HG03108 (cell line): ENCODE measurements around the gene SMAD7.
"Not testable (repeated sequence)": the region's sequence is repeated elsewhere in the genome, so short reads cannot be mapped to it uniquely, and the experiment has no call there.

Experiments used
- ATAC-seq: cut with Tn5 transposase; IDR thresholded peaks from one replicate; pipeline ENCODE4 v1.9.1; 2021; ENCODE audit warnings: moderate library complexity; ENCODE audit not compliant: unreplicated experiment

The SMAD7 gene

DNA sequence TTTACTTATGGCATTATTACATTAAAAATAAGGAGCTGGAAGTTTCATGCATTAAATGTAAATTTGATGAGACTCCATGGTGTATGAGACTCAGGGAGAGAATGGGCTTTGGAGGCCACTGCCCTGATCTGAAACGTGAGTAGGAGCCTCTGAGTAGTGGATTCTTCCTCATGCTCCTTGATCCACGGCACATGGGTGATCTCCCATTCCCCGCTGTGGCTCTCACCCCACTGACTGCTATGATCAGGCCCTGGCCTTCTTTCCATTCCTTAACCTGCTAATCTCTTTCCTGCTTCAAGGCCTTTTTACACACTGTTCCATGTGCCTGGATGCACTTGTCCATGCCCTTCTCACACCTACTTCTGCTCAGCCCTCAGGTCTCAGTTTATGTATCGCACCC is 68.4 kb downstream of the SMAD7 start:
- no peak for ATAC-seq

DNA sequence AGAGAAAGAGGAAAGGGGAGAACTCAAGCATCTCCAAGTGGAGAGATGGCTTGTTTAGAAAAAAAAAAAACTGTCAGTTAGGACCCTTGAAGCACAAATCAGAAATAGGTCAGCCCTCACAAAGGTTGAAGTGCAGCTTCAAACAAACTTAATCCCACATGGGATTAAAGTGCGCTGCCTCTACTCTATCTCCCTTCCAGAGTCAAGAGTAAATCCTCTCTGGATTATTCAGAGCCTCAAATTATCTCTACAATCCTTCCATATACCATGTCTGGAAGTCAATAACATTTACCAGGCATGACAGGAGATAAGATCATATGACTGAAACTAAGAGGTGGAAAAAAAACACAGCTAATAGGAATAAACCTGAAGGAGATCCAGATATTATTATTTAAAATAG is 69.8 kb downstream of the SMAD7 start:
- ATAC-seq, result no peak

DNA sequence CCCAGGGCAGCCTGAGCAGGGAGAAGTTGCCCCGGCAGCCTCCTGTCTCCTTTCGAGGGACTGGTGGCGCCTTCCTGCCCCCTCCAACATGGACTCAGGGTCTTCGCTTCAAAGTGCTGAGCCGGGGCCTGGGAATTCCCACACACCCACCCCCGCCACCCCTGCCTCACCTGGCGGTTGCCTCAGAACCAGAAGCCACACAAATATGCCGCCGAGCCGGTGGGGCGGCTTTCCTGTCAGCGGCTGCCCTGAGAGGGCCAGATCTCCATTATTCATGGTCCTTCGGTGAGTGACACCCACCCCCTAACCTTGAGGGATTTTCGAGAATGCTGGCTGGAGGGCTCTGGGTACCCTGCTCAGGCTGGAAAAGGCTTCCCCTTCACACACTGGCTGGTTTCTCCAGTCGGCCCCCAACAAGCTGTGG is 71.7 kb downstream of the SMAD7 start:
- no peak for ATAC-seq

DNA sequence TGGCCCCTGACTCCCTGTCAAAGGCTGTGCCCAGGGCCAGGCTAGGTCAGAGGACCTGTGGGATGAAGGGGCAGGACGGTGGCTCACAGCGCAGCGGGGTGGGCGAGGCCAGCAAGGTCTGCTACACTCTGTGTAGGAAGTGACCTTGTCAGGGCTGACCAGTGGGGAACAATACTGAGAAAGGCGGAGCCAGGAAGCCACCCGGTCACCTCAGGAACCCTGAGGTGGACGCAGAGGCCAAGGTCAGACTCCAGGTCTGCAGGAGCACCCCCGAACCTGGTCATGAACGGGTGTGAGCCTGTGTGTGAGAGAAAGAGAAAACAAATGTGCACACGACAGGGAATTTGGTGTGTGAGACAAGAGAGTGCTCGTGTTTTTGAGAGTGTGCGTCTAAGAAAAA is 72.3 kb downstream of the SMAD7 start:
- no peak for ATAC-seq

DNA sequence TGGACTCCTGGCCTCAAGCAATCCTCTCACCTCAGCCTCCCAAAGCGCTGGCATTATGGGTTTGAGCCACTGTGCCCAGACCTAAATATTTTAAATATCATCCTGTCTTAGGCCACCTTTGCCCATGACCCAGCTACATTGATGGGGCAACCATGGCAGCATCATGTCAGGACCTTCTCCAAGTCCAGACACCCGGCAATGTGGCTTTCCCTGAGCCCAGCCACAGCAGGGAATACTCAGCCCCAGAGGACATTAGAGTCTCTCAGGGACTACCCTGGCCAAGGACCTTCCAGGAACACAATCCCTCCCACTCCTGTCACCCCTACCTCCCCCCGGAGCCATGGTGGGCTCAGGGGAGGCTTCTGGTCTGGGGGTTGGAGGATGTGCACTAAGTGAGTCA is 72.8 kb downstream of the SMAD7 start:
- ATAC-seq, result no peak

DNA sequence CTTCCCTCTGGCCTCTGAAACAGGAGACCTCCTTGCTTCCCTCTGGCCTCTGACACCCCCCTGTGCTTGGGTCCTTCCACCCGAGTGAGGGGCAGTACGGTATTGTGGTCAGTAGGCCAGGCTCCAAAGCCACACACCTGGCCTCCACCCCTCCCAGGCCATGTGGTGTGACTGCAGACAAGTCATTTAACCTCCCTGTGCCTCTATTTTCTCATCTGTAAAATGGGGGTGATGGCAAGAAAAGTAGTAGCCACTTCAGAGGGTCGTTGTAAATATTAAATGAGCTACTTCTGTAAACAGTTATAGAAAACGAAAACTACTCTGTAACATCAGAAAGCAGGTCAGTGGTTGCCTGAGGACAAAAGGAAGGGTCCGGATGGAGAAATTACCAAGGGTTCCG is 74.2 kb downstream of the SMAD7 start:
- no peak for ATAC-seq

DNA sequence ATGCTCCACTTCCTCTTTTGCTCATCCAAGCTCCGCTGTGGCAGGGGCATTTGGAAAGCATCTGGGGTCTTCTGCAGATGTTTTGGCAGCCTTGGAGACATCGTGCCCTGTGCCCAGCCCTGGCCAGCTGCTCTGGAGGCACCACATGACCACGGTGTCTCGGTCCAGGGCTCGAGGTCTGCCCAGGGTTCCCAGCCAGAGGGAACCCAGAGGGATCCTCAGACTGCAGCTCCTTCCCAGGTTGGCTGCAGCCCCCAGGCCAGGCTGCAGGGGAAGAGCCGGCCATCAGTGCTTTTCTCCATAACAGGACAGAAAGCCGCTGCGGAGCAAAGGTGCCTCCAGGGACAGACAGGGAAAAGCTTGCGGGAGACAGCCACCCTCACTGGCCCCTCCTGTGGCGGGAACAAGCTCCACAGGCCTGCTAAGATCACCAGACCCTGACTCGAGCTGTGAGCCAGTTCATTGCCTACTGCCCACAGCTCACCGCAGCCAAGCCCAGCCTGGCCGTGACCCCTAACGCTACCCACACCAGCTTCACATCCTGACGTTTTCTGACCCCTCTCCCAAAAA is 74.7 kb downstream of the SMAD7 start:
- ATAC-seq, result no peak

DNA sequence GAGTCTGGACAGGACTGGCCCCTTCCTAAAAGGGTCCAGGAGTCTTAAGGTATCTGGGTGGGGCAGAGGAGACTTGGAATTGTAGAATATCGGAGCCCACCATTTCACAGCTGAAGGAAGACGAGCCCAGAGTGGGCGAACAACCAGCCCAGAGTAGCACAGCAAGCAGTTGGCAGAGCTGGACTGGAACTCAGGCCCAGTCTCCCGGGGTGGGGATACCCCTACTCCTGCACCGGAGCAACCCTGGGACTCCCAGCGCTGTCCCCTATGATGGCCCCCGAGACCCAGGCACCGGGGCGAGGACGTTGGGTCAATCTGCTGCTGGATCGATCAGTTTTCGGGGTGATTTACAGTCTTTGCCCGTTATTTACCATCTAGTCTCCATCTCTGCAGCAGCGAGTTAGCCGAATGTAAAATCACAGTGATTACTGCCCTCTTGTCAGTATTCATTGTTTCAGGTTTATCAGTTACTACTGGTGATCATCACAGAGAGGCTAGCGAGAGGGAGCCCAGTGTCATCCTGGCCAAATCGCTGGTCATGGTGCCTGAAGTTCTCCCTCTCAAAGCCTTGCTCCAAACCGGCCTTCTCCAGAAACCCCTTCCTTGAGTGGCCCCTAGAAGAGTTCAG is 75.3 kb downstream of the SMAD7 start:
- ATAC-seq, result no peak

DNA sequence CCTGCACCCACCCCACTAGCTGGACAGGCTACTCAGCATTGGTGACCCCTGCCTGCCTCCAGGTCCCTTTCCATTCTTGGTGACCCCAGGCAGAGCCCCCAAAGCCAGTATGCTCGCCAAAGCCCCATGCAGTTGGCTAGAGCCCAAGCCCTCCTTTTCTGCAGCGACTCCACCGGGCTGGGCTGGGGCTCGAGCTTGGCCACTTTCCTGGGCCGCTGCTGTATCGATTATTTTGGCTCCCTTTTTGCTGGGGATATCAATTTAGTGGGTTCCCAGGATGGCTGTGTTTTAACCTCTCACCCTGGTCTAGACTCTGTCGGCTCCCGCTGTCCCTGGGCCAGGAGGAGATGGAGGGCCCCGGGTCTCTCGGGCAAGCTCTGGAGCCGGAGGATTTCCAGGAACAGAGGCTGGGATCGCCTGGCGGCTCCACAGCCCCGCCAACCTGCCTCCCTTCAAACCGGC is 76.0 kb downstream of the SMAD7 start:
- ATAC-seq, result no peak

DNA sequence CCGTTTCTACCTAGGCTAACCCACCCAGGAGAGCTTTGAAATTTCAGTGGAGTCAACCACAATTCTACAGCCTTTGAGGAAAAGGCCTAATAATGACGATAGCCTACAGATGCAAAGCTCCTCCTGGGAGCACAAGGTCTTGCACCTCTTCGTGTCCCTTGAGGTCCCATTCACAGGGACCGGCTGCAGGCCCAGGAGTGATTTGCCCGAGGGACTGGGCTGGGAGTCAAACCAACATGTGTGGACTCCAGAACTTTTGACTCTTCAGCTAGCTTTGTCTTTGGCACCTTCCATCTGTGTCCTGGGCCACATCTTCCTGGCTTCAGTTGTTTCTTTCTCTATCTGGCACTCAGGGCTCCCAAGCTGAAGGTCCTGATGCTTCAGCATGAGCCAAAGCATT is 76.5 kb downstream of the SMAD7 start:
- ATAC-seq, result no peak

DNA sequence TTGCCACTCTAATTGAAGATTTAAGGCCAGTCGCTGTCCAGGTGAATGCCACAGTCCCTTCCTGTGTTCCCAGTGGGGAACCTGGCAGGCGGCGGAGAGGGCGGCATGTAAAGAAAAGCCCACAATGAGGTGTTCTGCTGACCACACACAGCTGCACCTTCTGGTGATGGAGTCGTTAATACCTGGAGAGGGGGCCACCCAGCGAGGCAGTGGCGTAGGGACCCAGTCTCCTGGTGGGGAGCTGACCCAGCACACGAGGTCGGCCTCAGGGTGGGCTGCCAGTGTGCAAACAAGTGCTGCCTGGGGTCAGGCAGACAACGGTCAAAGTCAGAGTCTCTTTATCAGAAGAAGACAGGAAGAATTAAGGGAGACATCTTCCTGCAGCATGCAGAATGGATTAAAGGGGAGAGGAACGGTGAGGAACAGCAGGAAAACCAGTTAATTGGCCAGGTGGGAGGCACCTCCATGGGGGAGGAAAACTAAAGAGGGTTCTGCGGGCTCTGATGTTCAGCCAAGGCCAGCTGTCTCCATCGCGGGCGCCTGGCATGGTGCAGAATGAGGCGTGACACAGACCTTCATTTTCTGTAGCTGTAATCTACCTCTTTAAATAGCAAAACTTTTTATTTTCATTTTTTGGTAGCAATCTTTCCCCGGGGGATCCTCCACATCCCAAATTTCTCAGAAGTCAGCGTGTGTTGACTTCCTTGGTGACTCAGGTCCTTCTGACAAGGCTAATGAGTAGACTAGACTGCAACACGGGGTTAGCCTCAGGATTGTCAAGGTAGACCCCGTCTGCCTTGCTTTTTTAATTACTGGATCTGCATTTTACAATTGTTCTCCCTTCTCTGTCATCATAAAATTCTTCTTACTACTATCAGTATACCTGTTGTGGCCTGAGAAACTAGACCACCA is 78.3 kb downstream of the SMAD7 start:
- no peak for ATAC-seq

DNA sequence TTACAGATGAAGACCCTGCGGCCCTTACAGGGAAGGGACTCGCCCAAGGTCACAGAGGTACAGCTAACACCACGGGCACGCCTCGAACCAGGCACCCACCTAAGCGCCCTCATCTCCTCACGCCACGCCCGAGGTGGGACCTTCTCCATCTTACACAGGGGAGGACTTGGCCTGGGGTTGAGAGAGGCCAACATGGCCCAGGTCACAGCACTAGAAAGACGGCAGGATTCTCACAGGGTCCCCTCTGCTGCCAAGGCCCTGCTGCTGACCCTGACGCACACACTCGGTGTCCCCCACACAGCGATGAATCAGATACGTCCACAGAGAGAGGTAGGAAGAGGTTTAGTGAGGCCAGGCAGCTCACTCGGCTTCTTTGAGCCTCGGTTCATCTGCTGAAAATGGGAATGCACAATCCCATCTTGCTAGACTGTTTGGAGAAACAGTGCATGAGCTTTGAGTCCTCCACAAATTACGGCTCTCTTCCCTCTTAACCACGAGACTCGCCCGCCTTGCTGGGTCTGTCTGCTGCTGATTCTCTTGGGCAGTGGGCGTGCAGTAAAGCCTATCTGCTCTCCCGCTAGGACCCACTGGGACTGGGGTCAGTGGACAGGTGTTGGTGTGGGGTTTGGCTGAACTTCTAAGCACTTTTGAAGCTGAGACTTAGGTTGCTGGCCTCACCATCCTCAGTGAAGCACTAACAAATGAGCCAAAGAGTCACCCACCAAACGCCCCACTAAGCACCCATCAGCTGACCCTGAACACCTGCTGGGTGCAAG is 79.2 kb downstream of the SMAD7 start:
- ATAC-seq, result no peak

DNA sequence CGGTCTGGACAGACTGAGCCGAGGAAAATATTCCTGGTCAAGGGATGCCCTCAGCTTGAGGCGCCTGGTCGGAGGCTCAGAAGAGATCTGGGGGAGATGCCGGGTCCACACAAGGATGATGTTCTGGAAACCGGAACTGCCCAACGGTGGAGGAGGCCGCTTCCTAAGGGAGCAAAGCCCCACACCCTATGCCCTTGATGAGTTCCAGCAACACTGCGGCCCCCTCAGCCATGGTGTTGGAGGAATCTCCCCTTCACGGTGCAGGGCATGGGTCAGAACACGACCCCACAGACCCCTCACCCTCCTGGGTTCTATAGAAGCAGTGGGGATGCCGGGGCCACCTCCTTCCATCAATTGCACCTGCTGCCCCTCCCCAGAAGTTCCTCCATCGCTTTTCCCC is 79.8 kb downstream of the SMAD7 start:
- ATAC-seq, result not testable (repeated sequence)
